GM12891 (cell line): Measurements from ENCODE around the gene SULF2.

Experiments used
- PAX5 ChIP-seq: IDR thresholded peaks from 2 replicates; pipeline ENCODE4 v1.6.1; 2011; ENCODE audit warnings: low read length, moderate library complexity, mild to moderate bottlenecking; ENCODE audit not compliant: insufficient read depth, severe bottlenecking
- POLR2A ChIP-seq: IDR thresholded peaks from 2 replicates; pipeline ENCODE4 v1.6.1; 2011; ENCODE audit warnings: low read depth, low read length, control low read depth
- POLR2AphosphoS5 ChIP-seq: IDR thresholded peaks from 2 replicates; pipeline ENCODE4 v1.6.1; 2011; ENCODE audit warnings: low read depth, low read length, control low read depth
- POU2F2 ChIP-seq: IDR thresholded peaks from 2 replicates; pipeline ENCODE4 v1.6.1; 2011; ENCODE audit warnings: low read depth, mild to moderate bottlenecking, control low read depth, low read length, moderate library complexity
- TAF1 ChIP-seq: IDR thresholded peaks from 2 replicates; pipeline ENCODE4 v1.6.1; 2011; ENCODE audit warnings: low read depth, low read length, control low read depth

DNA sequence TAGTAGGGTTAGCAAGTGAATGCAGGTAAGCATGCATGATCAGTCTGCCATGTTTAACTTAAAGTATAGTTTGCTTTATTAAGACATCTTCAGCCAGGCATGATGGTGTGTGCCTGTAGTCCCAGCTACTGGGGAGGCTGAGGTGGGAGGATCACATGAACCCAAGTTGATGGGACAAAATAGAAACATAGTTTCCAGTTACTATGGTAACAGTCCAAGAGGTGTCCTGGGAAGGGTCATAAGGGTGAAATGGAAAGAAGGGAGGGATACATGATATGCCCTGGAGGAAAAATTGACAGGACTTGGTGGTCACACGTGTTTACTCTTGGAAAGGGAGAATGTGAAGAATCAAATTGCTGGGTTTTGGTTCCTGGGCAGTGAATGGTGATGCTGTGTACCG lies 139.6 kb downstream of the SULF2 start:
- TF ChIP-seq TAF1 (no peak), POLR2AphosphoS5 (no peak), POLR2A (no peak), PAX5 (no peak), POU2F2 (no peak)
